GM19043 (cell line): ENCODE results near the gene KIAA1958.

Source experiments
- ATAC-seq: cut with Tn5 transposase; IDR thresholded peaks from one replicate; pipeline ENCODE4 v1.9.1; 2021; ENCODE audit warnings: low read depth; ENCODE audit not compliant: unreplicated experiment

The KIAA1958 gene, protein sequence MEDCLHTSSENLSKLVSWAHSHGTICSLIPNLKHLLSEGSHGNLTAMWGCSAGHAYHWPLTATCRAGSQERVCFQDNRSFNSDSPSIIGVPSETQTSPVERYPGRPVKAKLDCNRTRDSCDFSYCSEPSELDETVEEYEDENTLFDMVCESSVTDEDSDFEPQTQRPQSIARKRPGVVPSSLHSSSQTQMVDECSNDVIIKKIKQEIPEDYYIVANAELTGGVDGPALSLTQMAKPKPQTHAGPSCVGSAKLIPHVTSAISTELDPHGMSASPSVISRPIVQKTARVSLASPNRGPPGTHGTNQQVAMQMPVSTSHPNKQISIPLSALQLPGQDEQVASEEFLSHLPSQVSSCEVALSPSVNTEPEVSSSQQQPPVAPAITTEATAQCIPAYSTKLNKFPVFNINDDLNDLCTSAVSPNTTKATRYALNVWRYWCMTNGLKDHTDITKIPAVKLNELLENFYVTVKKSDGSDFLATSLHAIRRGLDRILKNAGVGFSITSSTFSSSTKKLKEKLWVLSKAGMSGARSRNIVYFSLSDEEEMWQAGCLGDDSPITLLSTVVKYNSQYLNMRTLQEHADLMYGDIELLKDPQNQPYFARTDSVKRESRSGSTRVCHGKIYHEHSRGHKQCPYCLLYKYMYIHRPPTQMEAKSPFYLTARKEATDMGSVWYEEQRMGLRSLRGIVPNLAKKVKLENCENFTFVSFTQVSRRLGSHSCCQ

DNA sequence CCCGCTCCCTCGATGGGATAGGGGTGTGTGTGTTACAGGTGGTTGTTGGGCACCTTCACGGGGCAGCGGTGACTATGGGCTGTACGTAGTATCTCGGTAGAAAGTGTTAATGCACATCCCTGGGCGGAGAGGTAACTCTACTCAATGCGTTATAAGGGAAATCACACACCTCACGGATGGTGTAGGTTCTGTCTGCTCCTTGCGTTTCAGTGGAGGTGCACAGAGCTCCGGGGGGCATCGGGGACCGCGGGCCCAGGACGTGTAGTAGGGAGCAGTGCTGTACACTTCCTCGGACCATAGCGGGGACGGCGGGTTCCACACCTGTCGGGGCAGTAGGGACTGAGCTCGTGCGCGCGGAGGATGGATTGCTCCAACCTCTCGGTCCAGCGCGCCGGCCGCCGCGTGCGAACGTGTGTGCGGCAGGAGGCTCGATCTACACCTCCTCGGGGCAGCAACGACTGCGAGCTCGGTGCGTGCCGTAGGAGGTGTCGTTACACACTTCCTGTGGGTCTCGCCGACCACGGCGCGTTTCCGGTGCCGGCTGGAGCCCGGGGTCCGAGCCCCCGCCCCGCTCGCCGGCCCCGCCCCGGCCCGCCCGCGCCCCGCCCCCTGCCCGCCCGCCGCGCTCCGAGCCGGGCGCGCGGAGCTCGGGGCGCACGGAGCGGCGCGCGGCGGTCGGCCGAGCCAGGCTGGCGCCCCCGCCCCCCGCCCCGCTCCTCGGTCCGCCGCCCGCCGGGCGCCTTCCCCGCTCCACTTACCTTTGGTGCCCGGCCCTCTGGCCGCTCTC, at the start of gene KIAA1958:
KIAA1958 (plus strand) TSS at position 607 of the 787 bp plus-strand sequence. CDS start 87,254 bp downstream, outside the sequence.
- peak; percentile 92 for ATAC-seq

DNA sequence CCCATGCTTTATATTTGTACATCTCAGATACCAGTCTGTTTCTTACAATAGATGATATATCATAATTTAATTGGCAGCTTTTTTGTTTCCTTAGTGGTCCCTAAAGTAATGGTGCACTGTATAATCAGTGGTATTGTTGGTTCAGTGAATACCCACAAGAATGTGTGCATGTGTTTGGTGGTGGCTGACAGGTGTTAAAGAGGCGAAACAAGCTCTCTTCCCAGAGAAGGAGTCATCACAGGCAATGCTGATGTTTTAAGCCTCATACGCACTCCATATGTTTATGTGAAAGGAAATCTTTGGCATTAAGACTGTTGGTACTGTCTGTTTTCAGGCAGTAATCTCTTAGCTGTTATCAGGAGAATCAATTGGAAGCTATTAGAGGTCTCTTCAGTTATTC, 49.2 kb upstream of the KIAA1958 start:
- no peak for ATAC-seq

DNA sequence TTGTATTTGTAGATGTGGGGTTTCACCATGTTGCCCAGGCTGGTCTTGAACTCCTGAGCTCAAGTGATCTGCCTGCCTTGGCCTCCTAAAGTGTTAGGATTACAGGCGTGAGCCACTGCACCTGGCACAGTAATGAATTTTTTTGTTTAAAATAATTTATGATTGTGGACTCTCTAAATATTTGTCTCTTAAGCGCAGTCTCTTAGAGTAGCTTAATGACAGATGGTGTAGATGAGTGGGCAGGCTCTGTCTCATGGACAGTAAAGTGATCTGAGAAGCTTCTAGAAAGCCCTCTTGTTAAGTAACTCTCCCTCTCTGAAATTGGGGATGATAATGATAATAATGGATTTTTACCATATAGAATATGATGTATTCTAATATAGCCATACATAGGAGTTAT, 47.5 kb upstream of the KIAA1958 start:
- no peak for ATAC-seq

DNA sequence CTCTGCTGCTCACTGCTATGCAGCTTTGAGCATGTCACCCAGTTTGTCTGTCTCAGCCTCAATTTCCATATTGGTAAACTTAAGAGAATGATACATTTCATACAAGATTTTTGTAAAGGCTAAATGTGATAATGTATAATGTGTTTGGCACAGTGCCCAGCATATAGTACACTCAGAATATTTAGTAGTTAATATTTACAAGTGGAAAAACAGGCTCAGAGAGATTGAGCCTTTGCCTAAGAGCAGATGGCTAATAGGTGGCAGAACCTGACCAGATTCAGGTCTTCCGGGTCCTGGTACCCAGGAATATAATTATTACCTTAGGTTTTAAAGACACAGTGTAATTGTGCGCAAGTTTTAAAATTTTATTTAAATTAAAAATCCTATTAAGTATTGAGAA, 46.8 kb upstream of the KIAA1958 start:
- ATAC-seq = no peak

DNA sequence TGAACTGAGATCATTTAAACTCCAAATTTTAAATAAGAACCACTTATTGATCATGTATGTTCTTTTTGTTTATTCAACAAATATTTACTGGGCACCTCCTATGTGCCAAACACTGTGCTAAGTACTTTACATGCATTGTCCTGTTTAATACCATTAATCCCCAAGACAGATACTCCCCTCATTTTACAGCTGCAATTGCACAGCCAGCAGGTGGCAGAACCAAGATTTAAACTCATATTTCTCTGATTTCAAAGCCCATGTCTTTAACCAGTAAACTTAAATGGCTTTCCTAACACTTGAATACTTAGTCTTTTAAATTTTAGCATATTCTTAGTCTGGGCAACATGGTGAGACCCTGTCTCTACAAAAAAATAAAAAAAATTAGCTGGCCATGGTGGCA, 43.4 kb upstream of the KIAA1958 start:
- no peak for ATAC-seq

DNA sequence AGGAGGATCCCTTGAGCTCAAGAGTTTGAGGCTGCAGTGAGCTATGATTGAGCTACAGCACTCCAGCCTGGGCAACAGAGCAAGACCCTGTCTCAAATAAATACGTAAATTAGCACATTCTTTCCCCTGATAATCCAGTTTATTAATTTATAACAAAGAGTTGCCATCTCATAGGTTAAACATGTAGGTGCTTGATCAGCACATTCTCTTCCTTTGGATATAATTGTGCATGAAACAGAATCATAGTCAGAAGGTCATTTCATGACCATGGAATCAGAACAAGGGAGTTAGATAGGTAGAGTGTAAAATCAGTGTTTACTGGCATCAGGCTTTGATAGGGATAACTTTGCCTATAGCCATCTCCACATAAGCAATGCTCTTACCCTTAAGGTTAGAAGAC, 43.0 kb upstream of the KIAA1958 start:
- no peak for ATAC-seq

DNA sequence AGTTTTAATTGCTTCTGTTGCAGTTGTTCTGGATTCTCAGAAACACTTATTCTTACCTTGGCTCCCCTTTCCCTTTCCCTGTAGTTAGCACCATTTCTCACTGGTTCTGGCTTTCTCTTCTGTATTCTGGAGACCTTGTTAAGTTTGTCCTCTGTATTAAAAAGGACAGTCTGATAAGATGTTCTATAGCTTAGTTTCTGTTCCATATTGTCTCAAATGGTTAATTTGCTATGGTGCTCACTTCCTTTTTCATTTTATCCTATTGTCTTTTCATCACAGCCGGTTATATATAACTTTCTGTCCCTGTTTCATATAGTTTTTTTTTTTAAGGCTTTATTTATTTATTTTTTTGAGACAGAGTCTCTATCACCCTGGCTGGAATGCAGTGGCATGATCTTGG, 41.4 kb upstream of the KIAA1958 start:
- ATAC-seq = no peak

DNA sequence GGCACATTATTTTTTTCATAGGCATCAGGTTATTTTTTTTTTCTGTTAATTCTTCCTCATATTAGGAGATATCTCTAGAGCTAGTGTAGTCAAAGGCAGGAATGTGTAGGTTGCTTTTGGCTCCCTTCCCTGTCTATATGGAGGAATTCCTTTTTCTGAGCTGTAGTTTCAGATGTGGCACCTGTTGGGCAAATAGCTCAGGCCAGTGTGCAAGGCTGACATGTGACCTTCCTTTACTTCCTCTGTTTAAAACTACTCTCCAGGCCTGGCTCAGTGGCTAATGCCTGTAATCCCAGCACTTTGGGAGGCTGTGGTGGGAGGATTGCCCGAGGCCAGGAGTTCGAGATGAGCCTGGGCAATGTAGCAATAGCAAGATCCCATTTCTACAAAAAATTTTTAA, 40.5 kb upstream of the KIAA1958 start:
- ATAC-seq = no peak

DNA sequence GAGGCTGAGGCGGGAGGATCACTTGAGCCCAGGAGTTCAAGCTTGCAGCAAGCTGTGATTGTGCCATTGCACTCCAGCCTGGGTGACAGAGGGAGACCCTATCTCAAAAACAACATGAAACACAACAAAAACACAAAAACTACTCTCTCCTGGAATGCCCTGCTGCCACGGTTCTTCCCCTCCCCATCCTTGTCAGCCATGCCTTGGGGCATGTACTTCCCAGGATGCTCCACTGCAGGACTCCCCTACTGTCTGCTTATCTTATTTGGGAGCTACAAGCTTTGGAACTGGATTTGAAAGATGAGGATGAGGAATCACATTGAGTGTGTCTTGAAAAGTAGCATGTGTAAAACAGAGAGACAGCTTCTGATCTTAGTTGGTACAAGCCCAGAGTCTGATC, 40.1 kb upstream of the KIAA1958 start:
- no peak for ATAC-seq

DNA sequence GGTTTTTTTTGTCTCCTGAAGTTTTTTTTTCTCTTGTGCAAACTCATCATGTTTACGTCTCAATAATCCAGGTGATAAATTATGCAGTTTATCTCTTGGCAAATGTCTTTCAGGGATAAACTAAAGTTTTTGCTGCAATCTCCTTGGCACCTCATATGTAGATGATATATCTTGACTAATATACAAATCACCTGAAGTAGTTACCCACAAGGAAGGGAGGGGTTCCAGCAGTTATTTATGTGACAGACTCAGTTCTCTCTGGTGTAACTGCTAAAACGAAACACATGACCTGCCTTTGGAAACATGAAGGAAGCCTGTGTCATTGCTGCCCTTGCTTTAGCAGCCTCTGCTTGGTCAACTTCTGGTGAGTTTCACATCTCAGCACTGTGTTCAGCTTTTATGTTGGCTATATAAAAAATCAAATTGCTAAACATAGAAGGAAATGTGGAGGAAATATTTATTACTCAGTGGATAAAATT, 39.3 kb upstream of the KIAA1958 start:
- ATAC-seq = no peak

DNA sequence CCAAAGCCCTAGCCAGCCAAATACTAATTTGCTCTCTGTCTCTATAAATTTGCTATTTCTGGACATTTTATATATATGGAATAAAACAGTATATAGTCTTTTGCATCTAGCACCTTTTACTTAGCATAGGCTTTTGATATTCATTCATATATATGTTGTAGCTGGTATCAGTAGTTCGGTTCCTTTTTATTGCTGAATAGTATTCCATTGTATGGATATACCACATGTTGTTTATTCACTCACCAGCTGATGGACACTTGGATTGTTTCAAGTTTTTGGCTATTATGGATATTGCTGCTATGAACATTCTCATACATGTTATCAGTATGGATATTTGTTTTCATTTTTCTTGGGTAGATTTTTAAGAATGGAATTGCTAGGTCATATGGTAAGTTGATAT, 23.8 kb upstream of the KIAA1958 start:
- no peak for ATAC-seq

DNA sequence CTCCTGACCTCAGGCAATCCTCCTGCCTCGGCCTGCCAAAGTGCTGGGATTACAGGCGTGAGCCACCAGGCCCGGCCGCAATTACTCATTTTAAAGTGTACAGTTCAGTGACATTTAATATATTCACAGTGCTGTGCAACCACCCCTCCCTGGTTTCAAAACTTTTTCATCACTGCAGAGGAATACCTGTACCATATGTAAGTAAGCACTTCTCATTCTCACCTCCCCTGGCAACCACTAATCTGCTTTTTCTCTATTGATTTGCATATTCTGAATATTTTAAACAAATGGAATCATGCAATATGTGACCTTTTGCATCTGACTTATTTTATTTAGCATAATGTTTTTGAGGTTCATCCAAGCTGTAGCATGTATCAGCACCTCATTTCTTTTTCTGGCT, 21.3 kb upstream of the KIAA1958 start:
- ATAC-seq = no peak

DNA sequence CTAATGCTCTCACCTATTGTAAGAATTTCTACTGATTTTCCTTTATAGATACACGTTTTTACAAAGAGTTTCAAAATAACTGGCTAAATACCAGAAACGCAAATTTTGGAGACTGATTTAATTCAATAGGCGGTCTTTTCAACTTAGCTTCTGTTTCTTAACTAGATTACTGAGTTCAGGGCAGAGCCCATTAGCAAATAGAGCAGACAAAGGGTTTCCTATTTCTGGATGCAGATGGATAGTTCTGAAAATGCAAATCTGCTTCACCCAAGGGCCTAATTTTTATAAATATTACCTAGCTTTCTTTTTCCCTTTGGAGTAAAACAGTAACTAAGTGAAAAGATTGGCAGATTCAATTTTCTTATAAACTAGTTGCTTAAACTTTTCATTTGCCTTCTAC, 13.6 kb upstream of the KIAA1958 start:
- ATAC-seq = no peak

DNA sequence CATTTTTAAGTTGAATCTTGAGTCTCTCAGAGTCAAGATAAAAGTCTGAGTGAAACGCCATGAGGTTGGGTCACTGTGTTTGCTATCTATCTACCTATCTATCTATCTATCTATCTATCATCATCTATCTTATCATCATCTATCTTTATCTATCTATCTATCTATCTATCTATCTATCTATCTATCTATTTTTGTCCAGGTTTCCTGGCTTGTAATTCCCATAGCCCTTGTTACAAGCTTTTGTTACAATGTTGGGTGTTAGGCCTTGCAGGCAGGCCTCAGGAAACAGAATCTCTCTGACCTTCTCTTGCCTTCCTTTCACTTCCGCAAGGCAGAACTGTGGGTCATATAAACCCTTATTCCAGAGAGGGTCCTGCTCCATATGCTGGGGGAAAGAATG, 12.6 kb upstream of the KIAA1958 start:
- no peak for ATAC-seq

DNA sequence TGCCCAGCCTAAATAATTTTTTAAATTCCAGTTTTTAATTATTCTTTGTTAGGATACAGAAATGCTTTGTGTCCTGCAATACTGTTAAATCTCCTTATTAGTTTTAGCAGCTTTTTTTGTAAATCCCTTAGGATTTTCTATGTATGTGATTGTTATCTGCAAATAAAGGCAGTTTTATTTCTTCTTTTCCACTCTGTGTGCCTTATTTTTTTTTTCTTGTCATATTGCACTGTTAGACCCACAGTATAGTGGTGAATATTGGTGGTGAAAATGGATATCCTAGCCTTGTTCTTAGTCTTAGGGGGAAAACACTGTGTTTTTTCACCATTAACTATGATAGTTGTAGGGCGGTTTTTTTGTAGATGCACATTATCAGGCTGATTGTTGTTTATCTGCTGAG, 11.3 kb upstream of the KIAA1958 start:
- ATAC-seq = no peak

DNA sequence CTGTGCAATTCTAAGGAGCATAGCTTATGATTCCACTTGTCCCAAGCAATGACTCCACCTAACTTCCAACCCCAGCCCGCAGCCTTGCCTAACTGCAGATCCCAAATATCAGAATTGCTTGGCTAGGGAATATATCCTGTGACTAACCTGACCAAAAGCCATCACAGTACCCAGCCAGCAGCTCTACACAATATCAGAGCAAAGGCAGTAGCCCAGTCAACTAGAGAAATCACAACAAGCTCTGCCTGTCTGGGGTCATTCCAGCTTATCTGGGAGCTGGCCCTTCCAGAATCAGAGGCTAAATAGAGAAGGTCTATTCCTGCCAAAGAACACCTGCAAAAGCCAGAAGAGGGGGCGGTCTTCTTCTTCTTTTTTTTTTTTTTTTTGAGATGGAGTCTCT, 9.3 kb upstream of the KIAA1958 start:
- ATAC-seq = no peak

DNA sequence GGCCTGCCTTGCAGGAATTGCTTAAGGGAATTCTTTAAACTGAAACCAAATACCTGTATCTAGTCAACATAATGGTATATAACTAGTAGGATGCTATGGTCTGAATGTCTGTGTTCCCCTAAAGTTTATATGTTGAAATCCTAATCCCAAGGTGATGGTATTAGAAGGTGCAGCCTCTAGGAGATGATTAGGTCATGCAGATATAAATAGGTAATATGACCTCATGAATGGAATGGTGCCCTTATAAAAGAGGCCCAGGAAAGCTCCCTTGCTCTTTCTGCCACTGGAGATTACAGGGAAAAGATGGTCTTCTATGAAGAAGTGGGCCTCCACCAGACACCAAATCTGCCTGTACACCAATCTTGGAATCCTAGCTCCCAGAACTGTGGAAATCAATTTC, 7.4 kb upstream of the KIAA1958 start:
- no peak for ATAC-seq

DNA sequence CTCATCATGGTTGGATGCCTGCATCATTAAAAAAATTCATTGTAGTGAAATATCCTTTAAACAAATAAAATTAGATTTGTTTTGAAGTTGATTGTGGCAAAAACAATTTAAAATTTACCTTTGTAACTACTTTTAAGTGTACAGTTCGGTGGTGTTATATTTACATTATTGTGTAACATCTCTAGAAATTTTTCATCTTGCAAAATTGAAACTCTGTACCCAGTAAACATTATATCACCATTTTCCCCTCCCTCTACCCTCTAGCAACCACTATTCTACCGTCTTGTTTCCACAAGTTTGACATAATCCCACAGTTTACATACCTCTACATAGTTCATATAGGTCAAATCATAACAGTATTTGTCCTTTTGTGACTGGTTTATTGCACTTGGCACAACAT, 2.0 kb upstream of the KIAA1958 start:
- no peak for ATAC-seq

DNA sequence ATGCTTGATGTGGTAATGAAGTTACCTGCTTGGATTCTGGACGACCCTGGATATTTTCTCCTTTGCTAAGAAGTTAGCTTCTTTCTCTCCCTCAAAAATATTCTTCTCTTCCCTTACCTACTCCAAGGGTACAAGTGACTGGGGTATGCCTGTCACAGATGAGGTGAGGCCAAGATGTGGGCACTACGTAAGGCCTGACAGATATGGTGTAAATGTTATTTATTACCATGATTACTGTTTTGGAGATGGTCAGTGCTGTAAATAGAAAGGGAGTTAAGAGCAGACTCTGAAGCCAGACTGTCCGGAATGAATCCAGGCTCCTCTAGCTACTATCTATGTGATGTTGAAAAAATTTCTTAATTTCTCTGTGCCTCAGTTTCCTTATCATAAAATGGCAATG, 1.1 kb upstream of the KIAA1958 start:
- ATAC-seq = no peak

DNA sequence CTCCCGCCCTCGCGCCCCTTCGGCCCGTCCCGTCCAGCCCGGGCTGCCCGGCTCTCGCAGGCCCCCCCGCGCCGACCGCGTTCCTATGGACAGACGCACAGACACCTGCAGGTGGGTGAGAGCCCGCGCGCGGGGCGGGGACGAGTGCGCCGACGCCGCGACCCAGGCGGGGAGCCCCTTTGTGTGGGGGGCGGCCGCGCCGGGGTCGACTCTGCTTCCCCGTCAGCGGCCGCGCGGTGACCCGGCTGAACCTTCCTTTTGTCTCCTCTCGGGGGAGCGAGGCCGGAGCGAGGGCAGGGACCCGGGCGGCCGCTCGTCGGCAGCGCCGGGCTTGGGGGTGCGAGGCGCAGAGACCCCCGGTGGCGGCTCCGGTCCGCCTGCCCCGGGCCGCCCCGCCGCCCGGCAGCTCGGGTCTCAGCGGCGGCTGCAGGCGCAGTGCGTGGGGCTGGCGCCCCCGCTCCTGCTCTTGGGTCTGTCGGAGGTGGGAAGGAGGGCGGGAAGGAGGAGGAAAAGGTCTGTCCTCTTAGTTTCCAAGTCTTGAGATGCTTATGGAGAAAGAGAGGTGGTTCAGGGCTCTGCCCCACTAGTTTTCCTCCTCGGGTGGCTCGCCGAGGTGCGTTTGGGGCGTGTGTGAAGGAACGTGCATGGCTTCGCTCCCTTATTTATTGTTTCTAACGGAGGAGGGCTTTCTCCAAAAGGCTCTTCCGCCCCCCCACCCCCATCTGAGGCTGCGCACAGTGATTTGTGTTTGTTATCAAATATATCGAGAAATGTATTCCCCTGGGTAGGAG, 576 bp downstream of the KIAA1958 start:
- ATAC-seq = peak; percentile 31
